ENCODE data around the gene EIF4EBP3. TPM values are rescaled to one million over a fixed set of nuclear protein-coding genes. Genes with fewer than 3 reads are reported as not detected.

EIF4EBP3 gene
- total and polyA plus RNA-seq, 2 donors (not counting 1 experiment from before 2014, with no cell fraction given), result 1.8 to 3.0 TPM

DNA sequence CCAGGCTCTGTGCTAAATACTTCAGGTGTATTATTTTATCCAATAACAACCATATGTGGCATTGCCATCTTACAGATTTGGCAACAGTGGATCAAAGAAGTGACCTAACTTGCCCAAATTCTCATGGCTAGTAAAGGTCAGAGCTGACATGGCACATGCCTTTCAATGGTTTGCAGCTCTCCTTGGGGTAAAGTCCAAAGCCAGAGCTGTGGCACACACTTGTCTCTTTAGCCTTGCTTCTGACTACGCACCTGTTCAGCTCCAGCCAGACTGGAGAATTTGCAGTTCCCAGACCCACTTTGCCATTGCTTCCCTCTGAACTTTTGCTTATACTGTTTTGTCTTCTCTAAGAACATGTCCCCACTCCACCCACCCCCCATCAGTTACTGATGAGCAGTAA, 23.0 kb downstream of the EIF4EBP3 start:
- DNase-seq (ENCODE audit: low read depth in 2 of 2), result no peak
- TF ChIP-seq, protein P1, sequence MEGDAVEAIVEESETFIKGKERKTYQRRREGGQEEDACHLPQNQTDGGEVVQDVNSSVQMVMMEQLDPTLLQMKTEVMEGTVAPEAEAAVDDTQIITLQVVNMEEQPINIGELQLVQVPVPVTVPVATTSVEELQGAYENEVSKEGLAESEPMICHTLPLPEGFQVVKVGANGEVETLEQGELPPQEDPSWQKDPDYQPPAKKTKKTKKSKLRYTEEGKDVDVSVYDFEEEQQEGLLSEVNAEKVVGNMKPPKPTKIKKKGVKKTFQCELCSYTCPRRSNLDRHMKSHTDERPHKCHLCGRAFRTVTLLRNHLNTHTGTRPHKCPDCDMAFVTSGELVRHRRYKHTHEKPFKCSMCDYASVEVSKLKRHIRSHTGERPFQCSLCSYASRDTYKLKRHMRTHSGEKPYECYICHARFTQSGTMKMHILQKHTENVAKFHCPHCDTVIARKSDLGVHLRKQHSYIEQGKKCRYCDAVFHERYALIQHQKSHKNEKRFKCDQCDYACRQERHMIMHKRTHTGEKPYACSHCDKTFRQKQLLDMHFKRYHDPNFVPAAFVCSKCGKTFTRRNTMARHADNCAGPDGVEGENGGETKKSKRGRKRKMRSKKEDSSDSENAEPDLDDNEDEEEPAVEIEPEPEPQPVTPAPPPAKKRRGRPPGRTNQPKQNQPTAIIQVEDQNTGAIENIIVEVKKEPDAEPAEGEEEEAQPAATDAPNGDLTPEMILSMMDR (conservative IDR thresholded peaks at IDR 0.05 in 1 of 2, IDR thresholded peaks at IDR 0.05 in 1 of 2; ENCODE audit: low read depth in 1 of 2, low read length in 2 of 2), result no peak
- TF ChIP-seq EZH2 (IDR thresholded peaks at IDR 0.05; ENCODE audit: low read length, missing control alignments), result no peak

DNA sequence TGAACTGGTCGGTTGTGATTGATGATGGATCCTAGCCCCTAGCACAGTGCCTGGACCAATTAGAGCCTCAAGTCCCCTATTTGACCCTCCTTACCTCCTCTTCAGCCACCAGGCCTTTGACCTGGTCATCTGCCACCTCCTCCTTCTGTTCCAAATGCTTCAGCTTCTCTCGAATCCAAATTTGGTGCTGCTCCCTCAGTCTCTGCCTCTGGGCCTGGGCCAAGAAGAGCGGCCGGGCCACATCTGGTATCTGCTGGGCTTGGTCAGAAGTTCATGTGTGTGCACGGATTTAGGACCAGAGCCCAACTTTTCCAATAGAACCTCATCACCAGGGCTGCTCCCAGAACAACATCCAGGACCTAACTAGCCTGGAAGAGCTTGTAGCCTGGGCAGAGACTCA, 23.6 kb downstream of the EIF4EBP3 start:
- TF ChIP-seq, protein P1 (conservative IDR thresholded peaks at IDR 0.05 in 1 of 2, IDR thresholded peaks at IDR 0.05 in 1 of 2; ENCODE audit: low read depth in 1 of 2, low read length in 2 of 2), result no peak
- TF ChIP-seq EZH2 (IDR thresholded peaks at IDR 0.05; ENCODE audit: low read length, missing control alignments), result no peak
- Histone ChIP-seq H3K9me3 (ENCODE audit: control insufficient read depth, insufficient read depth, low read depth, low read length) (no peaks in the 10 kb centered on the region), H3K27ac (ENCODE audit: insufficient read depth, low read length) (no peak overlapping the region), H3K4me2 (ENCODE audit: extremely low read depth, insufficient read depth, low read length) (no peak overlapping the region), H3K27me3 (ENCODE audit: control insufficient read depth, insufficient read depth, low read length) (no peaks in the 10 kb centered on the region), H3K4me3 (replicated peaks in 1 of 4; ENCODE audit: control extremely low read depth in 1 of 4, insufficient read depth in 1 of 4, low read depth in 3 of 4, low read length in 4 of 4) (no peak overlapping the region), H3K4me1 (ENCODE audit: control insufficient read depth, extremely low read depth, insufficient read depth, low read length) (peaks cover 3% of the 10 kb centered on the region), H3K9ac (ENCODE audit: insufficient read depth, low read length) (no peak overlapping the region), H3K79me2 (ENCODE audit: control insufficient read depth, insufficient read depth, low read length) (peaks cover 16% of the 10 kb centered on the region), H2AFZ (ENCODE audit: low read length) (no peak overlapping the region), H4K20me1 (ENCODE audit: control insufficient read depth, extremely low read depth, insufficient read depth, low read length) (no peaks in the 10 kb centered on the region), H3K36me3 (ENCODE audit: control insufficient read depth, insufficient read depth, low read length) (peaks cover 19% of the 10 kb centered on the region)
- DNase-seq (ENCODE audit: low read depth in 2 of 2), result no peak

More for the DNA sequence above, 23.0 kb downstream of the EIF4EBP3 start:
- peaks cover 9% of the 10 kb centered on the region for H3K4me1 ChIP-seq (ENCODE audit: control insufficient read depth, extremely low read depth, insufficient read depth, low read length)
- H2AFZ ChIP-seq (ENCODE audit: low read length), result no peak overlapping the region
- peaks cover 23% of the 10 kb centered on the region for H3K79me2 ChIP-seq (ENCODE audit: control insufficient read depth, insufficient read depth, low read length)
- H3K9me3 ChIP-seq (ENCODE audit: control insufficient read depth, insufficient read depth, low read depth, low read length), result no peaks in the 10 kb centered on the region
- peaks cover 21% of the 10 kb centered on the region for H3K36me3 ChIP-seq (ENCODE audit: control insufficient read depth, insufficient read depth, low read length)
- no peak overlapping the region for H3K4me3 ChIP-seq (replicated peaks in 1 of 4; ENCODE audit: control extremely low read depth in 1 of 4, insufficient read depth in 1 of 4, low read depth in 3 of 4, low read length in 4 of 4)
- no peaks in the 10 kb centered on the region for H4K20me1 ChIP-seq (ENCODE audit: control insufficient read depth, extremely low read depth, insufficient read depth, low read length)
- no peaks in the 10 kb centered on the region for H3K27me3 ChIP-seq (ENCODE audit: control insufficient read depth, insufficient read depth, low read length)
- H3K4me2 ChIP-seq (ENCODE audit: extremely low read depth, insufficient read depth, low read length), result no peak overlapping the region
- H3K27ac ChIP-seq (ENCODE audit: insufficient read depth, low read length), result no peak overlapping the region
- no peak overlapping the region for H3K9ac ChIP-seq (ENCODE audit: insufficient read depth, low read length)

DNA sequence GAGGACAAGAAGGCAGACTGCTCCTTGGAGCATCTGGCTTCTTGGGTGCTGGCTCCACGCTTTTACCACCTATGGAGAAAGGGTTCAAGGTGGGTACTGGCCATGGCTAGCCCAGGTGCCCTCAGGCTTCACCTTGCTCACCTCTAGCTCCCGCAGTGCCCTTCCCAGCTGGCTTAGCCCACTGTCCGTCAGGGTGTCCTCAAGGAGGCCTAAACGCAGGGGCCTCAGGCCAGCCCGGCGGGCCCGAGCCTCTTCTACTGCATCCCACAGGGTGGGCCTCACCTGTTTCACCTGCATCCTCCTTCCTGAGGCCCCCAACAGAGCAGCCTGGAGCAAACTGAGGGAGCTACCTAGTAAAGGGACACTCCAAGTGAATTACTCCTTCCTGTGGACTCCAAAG, 26.2 kb downstream of the EIF4EBP3 start:
- TF ChIP-seq, protein P1 (conservative IDR thresholded peaks at IDR 0.05 in 1 of 2, IDR thresholded peaks at IDR 0.05 in 1 of 2; ENCODE audit: low read depth in 1 of 2, low read length in 2 of 2), result no peak
- no peak for TF ChIP-seq EZH2 (IDR thresholded peaks at IDR 0.05; ENCODE audit: low read length, missing control alignments)

More for the DNA sequence above, 26.2 kb downstream of the EIF4EBP3 start:
- peaks cover under 1% of the 10 kb centered on the region for H3K36me3 ChIP-seq (ENCODE audit: control insufficient read depth, insufficient read depth, low read length)
- H3K4me2 ChIP-seq (ENCODE audit: extremely low read depth, insufficient read depth, low read length), result no peak overlapping the region
- H3K4me1 ChIP-seq (ENCODE audit: control insufficient read depth, extremely low read depth, insufficient read depth, low read length), result peaks cover 2% of the 10 kb centered on the region
- no peak overlapping the region for H3K9ac ChIP-seq (ENCODE audit: insufficient read depth, low read length)
- DNase-seq (ENCODE audit: low read depth in 2 of 2), result no peak
- no peaks in the 10 kb centered on the region for H4K20me1 ChIP-seq (ENCODE audit: control insufficient read depth, extremely low read depth, insufficient read depth, low read length)
- H3K27ac ChIP-seq (ENCODE audit: insufficient read depth, low read length), result no peak overlapping the region
- H3K9me3 ChIP-seq (ENCODE audit: control insufficient read depth, insufficient read depth, low read depth, low read length), result no peaks in the 10 kb centered on the region
- no peaks in the 10 kb centered on the region for H3K27me3 ChIP-seq (ENCODE audit: control insufficient read depth, insufficient read depth, low read length)
- no peaks in the 10 kb centered on the region for H3K79me2 ChIP-seq (ENCODE audit: control insufficient read depth, insufficient read depth, low read length)
- H2AFZ ChIP-seq (ENCODE audit: low read length), result no peak overlapping the region
- H3K4me3 ChIP-seq (replicated peaks in 1 of 4; ENCODE audit: control extremely low read depth in 1 of 4, insufficient read depth in 1 of 4, low read depth in 3 of 4, low read length in 4 of 4), result no peak overlapping the region

All from fibroblast of lung (primary cell).